Hepatocyte (in vitro differentiated cells): ENCODE measurements around the gene CBY1. TPM values are rescaled to one million over a fixed set of nuclear protein-coding genes. Genes with fewer than 3 reads are reported as not detected.

Source experiments
- DNase-seq: peaks from one replicate; pipeline ENCODE4 v3.0.0-alpha.2; 2016; ENCODE audit warnings: low spot score
- H2AFZ ChIP-seq: fragments of 200-600 bp; sonication (generic); 2 replicates; pipeline ENCODE4 v1.6.0; 2016; ENCODE audit warnings: antibody characterized with exemption, mild to moderate bottlenecking
- H3K27ac ChIP-seq: fragments of 200-600 bp; sonication (generic); 2 replicates; pipeline ENCODE4 v1.5.1; 2016; ENCODE audit warnings: mild to moderate bottlenecking
- H3K27me3 ChIP-seq: fragments of 200-600 bp; sonication (generic); 2 replicates; pipeline ENCODE4 v1.6.1; 2016
- H3K36me3 ChIP-seq: fragments of 200-600 bp; sonication (generic); replicated peaks from 2 replicates; pipeline ENCODE4 v1.5.1; 2016; ENCODE audit warnings: low read depth; ENCODE audit not compliant: insufficient read depth
- H3K4me1 ChIP-seq: fragments of 200-600 bp; sonication (generic); 2 replicates; pipeline ENCODE4 v1.5.1; 2016; ENCODE audit warnings: mild to moderate bottlenecking, moderate library complexity; ENCODE audit not compliant: insufficient read depth
- H3K4me2 ChIP-seq: fragments of 200-600 bp; sonication (generic); 2 replicates; pipeline ENCODE4 v1.6.0; 2016
- H3K4me3 ChIP-seq: fragments of 200-600 bp; sonication (generic); 2 replicates; pipeline ENCODE4 v1.5.1; 2016; ENCODE audit warnings: mild to moderate bottlenecking
- H3K79me2 ChIP-seq: fragments of 200-600 bp; sonication (generic); 2 replicates; pipeline ENCODE4 v1.6.0; 2017; ENCODE audit warnings: mild to moderate bottlenecking
- H3K9me2 ChIP-seq: fragments of 200-600 bp; sonication (generic); replicated peaks from 2 replicates; pipeline ENCODE4 v1.6.0; 2017; ENCODE audit warnings: mild to moderate bottlenecking; ENCODE audit not compliant: insufficient read depth
- H3K9me3 ChIP-seq: fragments of 200-600 bp; sonication (generic); 2 replicates; pipeline ENCODE4 v1.5.1; 2016; ENCODE audit warnings: low read depth, mild to moderate bottlenecking
- H4K20me1 ChIP-seq: fragments of 200-600 bp; sonication (generic); 2 replicates; pipeline ENCODE4 v1.6.0; 2016; ENCODE audit warnings: mild to moderate bottlenecking; ENCODE audit not compliant: insufficient read depth, poor library complexity, severe bottlenecking
- EZH2 ChIP-seq: fragments of 200-600 bp; sonication (generic); IDR thresholded peaks from 2 replicates; pipeline ENCODE4 v1.6.1; 2016; ENCODE audit warnings: antibody characterized with exemption, mild to moderate bottlenecking, borderline replicate concordance
- EZH2phosphoT487 ChIP-seq: fragments of 200-600 bp; sonication (generic); IDR thresholded peaks from one replicate; pipeline ENCODE4 v1.6.1; 2018; ENCODE audit warnings: antibody characterized with exemption, mild to moderate bottlenecking, low read depth, moderate library complexity; ENCODE audit not compliant: unreplicated experiment, severe bottlenecking
- WGBS: methylation state at CpG from one replicate; pipeline ENCODE4 v1.1.6; 2016; ENCODE audit warnings: low lambda C conversion rate; ENCODE audit errors: missing lambda C conversion rate; 5-methylcytosine and 5-hydroxymethylcytosine counted together
- polyA plus RNA-seq: library from polyadenylated mRNA; unstranded; fragments of >200 nt; fragmentation: Nextera tagmentation; extraction: Ambion mirVana; gene quantifications from 2 replicates; pipeline ENCODE4 v1.2.1, GENCODE V29; 2016
- total RNA-seq: library from RNA; depleted of rRNA; stranded (reverse); fragments of >200 nt; gene quantifications from 2 replicates; pipeline ENCODE4 v1.2.3, GENCODE V29; 2014
- TF ChIP-seq, protein P1 (sequence below): fragments of 200-600 bp; sonication (generic); IDR thresholded peaks from 2 replicates; pipeline ENCODE4 v1.5.1; 2016; ENCODE audit warnings: antibody characterized with exemption, mild to moderate bottlenecking; ENCODE audit not compliant: poor library complexity

CBY1 gene
- total and polyA plus RNA-seq, 2 experiments from 2014 or later, result 19.7 to 35.8 TPM

DNA sequence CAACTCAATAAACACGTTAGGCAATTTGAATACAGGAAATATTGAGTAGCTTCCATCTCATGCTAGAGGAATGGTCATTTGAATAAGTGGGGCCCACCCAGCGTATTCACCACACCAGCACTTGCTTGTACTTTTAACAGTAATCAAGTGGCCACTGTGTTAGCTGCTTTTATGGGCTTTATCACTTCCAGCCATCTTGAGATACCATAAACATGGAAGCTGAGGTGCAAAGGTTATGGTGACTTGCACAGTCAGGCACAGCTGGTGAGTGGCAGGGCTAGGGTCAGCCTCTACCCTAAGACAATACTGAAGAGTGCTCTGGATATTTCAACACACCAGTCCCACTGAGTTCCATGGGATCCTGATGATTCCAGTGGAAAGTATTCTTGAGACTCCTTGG is 37.6 kb downstream of the CBY1 start:
- TF ChIP-seq, protein P1, sequence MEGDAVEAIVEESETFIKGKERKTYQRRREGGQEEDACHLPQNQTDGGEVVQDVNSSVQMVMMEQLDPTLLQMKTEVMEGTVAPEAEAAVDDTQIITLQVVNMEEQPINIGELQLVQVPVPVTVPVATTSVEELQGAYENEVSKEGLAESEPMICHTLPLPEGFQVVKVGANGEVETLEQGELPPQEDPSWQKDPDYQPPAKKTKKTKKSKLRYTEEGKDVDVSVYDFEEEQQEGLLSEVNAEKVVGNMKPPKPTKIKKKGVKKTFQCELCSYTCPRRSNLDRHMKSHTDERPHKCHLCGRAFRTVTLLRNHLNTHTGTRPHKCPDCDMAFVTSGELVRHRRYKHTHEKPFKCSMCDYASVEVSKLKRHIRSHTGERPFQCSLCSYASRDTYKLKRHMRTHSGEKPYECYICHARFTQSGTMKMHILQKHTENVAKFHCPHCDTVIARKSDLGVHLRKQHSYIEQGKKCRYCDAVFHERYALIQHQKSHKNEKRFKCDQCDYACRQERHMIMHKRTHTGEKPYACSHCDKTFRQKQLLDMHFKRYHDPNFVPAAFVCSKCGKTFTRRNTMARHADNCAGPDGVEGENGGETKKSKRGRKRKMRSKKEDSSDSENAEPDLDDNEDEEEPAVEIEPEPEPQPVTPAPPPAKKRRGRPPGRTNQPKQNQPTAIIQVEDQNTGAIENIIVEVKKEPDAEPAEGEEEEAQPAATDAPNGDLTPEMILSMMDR, result no peak
- TF ChIP-seq EZH2phosphoT487, result no peak
- TF ChIP-seq EZH2, result no peak

GRCh38 chr22:38694940-38695339 is 38.5 kb downstream of the CBY1 start:
- H3K27me3 ChIP-seq, result no peaks in the 10 kb centered on the region
- peak overlapping the region; percentile 100 for H3K27ac ChIP-seq
- peak overlapping the region; percentile 88 for H3K4me2 ChIP-seq
- H3K9me3 ChIP-seq, result no peaks in the 10 kb centered on the region
- TF ChIP-seq EZH2 (no peak), EZH2phosphoT487 (no peak)
- TF ChIP-seq, protein P1, result no peak
- WGBS, result 63% methylated on average over 3 of the region's 3 CpGs
- H3K79me2 ChIP-seq, result peaks cover 94% of the 10 kb centered on the region
- no peak overlapping the region for H3K4me3 ChIP-seq
- peak; percentile 64 for DNase-seq
- H3K9me2 ChIP-seq, result no peaks in the 10 kb centered on the region
- peaks cover 14% of the 10 kb centered on the region for H4K20me1 ChIP-seq
- H2AFZ ChIP-seq, result no peak overlapping the region
- no peaks in the 10 kb centered on the region for H3K36me3 ChIP-seq
- peaks cover 40% of the 10 kb centered on the region for H3K4me1 ChIP-seq

More for the DNA sequence above, 37.6 kb downstream of the CBY1 start:
- Histone ChIP-seq H3K79me2 (peaks cover 92% of the 10 kb centered on the region), H3K27ac (peak overlapping the region; percentile 100), H2AFZ (no peak overlapping the region), H3K4me3 (no peak overlapping the region), H3K9me2 (no peaks in the 10 kb centered on the region), H3K27me3 (no peaks in the 10 kb centered on the region), H3K9me3 (no peaks in the 10 kb centered on the region), H3K36me3 (no peaks in the 10 kb centered on the region), H3K4me1 (peaks cover 45% of the 10 kb centered on the region), H3K4me2 (peak overlapping the region; percentile 61), H4K20me1 (peaks cover 14% of the 10 kb centered on the region)
- 61% methylated on average over 2 of the region's 2 CpGs for WGBS
- peak; percentile 80 for DNase-seq

GRCh38 chr22:38696606-38697424 is 40.4 kb downstream of the CBY1 start:
- TF ChIP-seq EZH2phosphoT487, result no peak
- TF ChIP-seq, protein P1, result no peak
- TF ChIP-seq EZH2, result no peak
- no peaks in the 10 kb centered on the region for H3K9me3 ChIP-seq
- H3K36me3 ChIP-seq, result no peaks in the 10 kb centered on the region
- no peak overlapping the region for H2AFZ ChIP-seq
- H3K9me2 ChIP-seq, result no peaks in the 10 kb centered on the region
- peak overlapping the region; percentile 90 for H3K4me3 ChIP-seq
- WGBS, result 51% methylated on average over 3 of the region's 3 CpGs
- DNase-seq, result peak; percentile 65
- H3K27ac ChIP-seq, result peak overlapping the region; percentile 100
- H4K20me1 ChIP-seq, result peaks cover 9% of the 10 kb centered on the region
- peaks cover 44% of the 10 kb centered on the region for H3K4me1 ChIP-seq
- peak overlapping the region; percentile 88 for H3K4me2 ChIP-seq
- no peaks in the 10 kb centered on the region for H3K27me3 ChIP-seq
- H3K79me2 ChIP-seq, result peaks cover 81% of the 10 kb centered on the region
